Measurements from ENCODE around the gene TRAPPC3. TPM values are rescaled to one million over a fixed set of nuclear protein-coding genes. Genes with fewer than 3 reads are reported as not detected.

Gene TRAPPC3
- total RNA-seq, 1 experiment from 2014 or later = 98.7 TPM

GRCh38 chr1:36151845-36152203, 2.5 kb upstream of the TRAPPC3 start:
- Histone ChIP-seq H3K9me3 (ENCODE audit: control insufficient read depth, insufficient read depth, low read depth, low read length) (no peaks in the 10 kb centered on the region), H3K27ac (ENCODE audit: low read length) (peak overlapping the region; percentile 98), H3K4me1 (ENCODE audit: control insufficient read depth, insufficient read depth, low read length) (peaks cover 42% of the 10 kb centered on the region), H3K27me3 (ENCODE audit: control insufficient read depth, insufficient read depth, low read length) (no peaks in the 10 kb centered on the region), H3K36me3 (ENCODE audit: control insufficient read depth, insufficient read depth, low read length) (no peaks in the 10 kb centered on the region; the same call in 1 of the 2 replicates), H3K4me3 (ENCODE audit: low read depth in 2 of 2, low read length in 2 of 2) (no peak overlapping the region)
- BruUV-seq (replicated peaks) = no TSS peak
- in situ Hi-C loops (cut with HindIII; ENCODE audit: low pct_unique_long_range_greater_than_20kb, low sequenced_read_pairs) (no loop called here), intact Hi-C loops (cut with micrococcal nuclease; ENCODE audit: unreplicated experiment) (loop anchor here (1.0 kb wide), 1 partner anchor 18 kb away; no protein-coding TSS in a partner anchor)
- TF ChIP-seq CTCF (IDR thresholded peaks at IDR 0.05) = no peak
- no peak for TF ChIP-seq POLR2AphosphoS5 (IDR thresholded peaks at IDR 0.05; ENCODE audit: low read depth, low read length)
- no peak for TF ChIP-seq REST (IDR thresholded peaks at IDR 0.05; ENCODE audit: insufficient read depth in 1 of 2, low read depth in 2 of 2, low read length in 1 of 2)
- TF ChIP-seq SIN3A (IDR thresholded peaks at IDR 0.05; ENCODE audit: borderline replicate concordance, insufficient read depth, low read depth, low read length) = no peak
- TF ChIP-seq TCF7L2 (IDR thresholded peaks at IDR 0.05; ENCODE audit: low read depth, low read length) = no peak
- ChIA-PET CTCF (no interaction called here), POLR2A (no interaction called here)
- no peak for ATAC-seq
- DNase-seq (ENCODE audit: low read depth, low spot score) = no peak

GRCh38 chr1:36151134-36151844, 2.0 kb upstream of the TRAPPC3 start:
- ATAC-seq = no peak
- CTCF ChIA-PET = interaction anchor here (2.6 kb wide), 1 partner anchor 37 kb away, joined by 29 read pairs; no protein-coding TSS in a partner anchor
- peak overlapping the region in 1 of 2 experiments; percentile 37; a peak in 2 of 4 replicates for H3K4me3 ChIP-seq (ENCODE audit: low read depth in 2 of 2, low read length in 2 of 2)

More at GRCh38 chr1:36151134-36151844, 2.0 kb upstream of the TRAPPC3 start:
- POLR2A ChIA-PET = interaction anchor here (0.5 kb wide), 1 partner anchor 1072 kb away, joined by 4 read pairs; no protein-coding TSS in a partner anchor
- intact Hi-C loops (cut with micrococcal nuclease; ENCODE audit: unreplicated experiment) = loop anchor here (1.0 kb wide), 1 partner anchor 19 kb away; no protein-coding TSS in a partner anchor
- Histone ChIP-seq H3K27ac (ENCODE audit: low read length) (peak overlapping the region; percentile 98), H3K27me3 (ENCODE audit: control insufficient read depth, insufficient read depth, low read length) (no peaks in the 10 kb centered on the region), H3K4me1 (ENCODE audit: control insufficient read depth, insufficient read depth, low read length) (peaks cover 42% of the 10 kb centered on the region), H3K36me3 (ENCODE audit: control insufficient read depth, insufficient read depth, low read length) (no peaks in the 10 kb centered on the region; the same call in 1 of the 2 replicates), H3K9me3 (ENCODE audit: control insufficient read depth, insufficient read depth, low read depth, low read length) (no peaks in the 10 kb centered on the region)
- no TSS peak for BruUV-seq (replicated peaks)
- no peak for DNase-seq (ENCODE audit: low read depth, low spot score)
- in situ Hi-C loops (cut with HindIII; ENCODE audit: low pct_unique_long_range_greater_than_20kb, low sequenced_read_pairs) = no loop called here
- no peak; the same call in 1 of the 2 replicates for TF ChIP-seq POLR2AphosphoS5 (IDR thresholded peaks at IDR 0.05; ENCODE audit: low read depth, low read length)
- no peak for TF ChIP-seq TCF7L2 (IDR thresholded peaks at IDR 0.05; ENCODE audit: low read depth, low read length)
- no peak for TF ChIP-seq SIN3A (IDR thresholded peaks at IDR 0.05; ENCODE audit: borderline replicate concordance, insufficient read depth, low read depth, low read length)
- no peak for TF ChIP-seq CTCF (IDR thresholded peaks at IDR 0.05)
